GM23338 (cell line): ENCODE measurements around the gene PAPPA. TPM values are rescaled to one million over a fixed set of nuclear protein-coding genes. Genes with fewer than 3 reads are reported as not detected.

Experiments used
- ATAC-seq: fragments of 200-7000 bp; cut with Tn5 transposase; 3 replicates; pipeline ENCODE4 v1.9.1; 2020
- DNase-seq: peaks from one replicate; pipeline ENCODE4 v3.0.0-alpha.2; 2015; ENCODE audit warnings: low spot score
- H2AFZ ChIP-seq: fragments of 200-600 bp; sonication (generic); 2 replicates; pipeline ENCODE4 v1.8.0; 2016; ENCODE audit warnings: antibody characterized with exemption, mild to moderate bottlenecking, moderate library complexity
- H3F3A ChIP-seq: fragments of 200-600 bp; sonication (generic); replicated peaks from 2 replicates; pipeline ENCODE4 v1.8.0; 2017; ENCODE audit warnings: antibody characterized with exemption, mixed run types, low read depth
- H3K27ac ChIP-seq: fragments of 200-600 bp; sonication (generic); 2 replicates; pipeline ENCODE4 v1.6.1; 2016; ENCODE audit warnings: low read depth
- H3K27me3 ChIP-seq: fragments of 200-600 bp; sonication (generic); 2 replicates; pipeline ENCODE4 v1.8.0; 2016; ENCODE audit warnings: mild to moderate bottlenecking, mixed run types, moderate library complexity; ENCODE audit not compliant: insufficient read depth
- H3K36me3 ChIP-seq: fragments of 200-600 bp; sonication (generic); 2 replicates; pipeline ENCODE4 v1.8.0; 2016; ENCODE audit warnings: mild to moderate bottlenecking; ENCODE audit not compliant: insufficient read depth
- H3K4me1 ChIP-seq: fragments of 200-600 bp; sonication (generic); 2 replicates; pipeline ENCODE4 v1.8.0; 2016; ENCODE audit warnings: mild to moderate bottlenecking, moderate library complexity; ENCODE audit not compliant: insufficient read depth
- H3K4me2 ChIP-seq: fragments of 200-600 bp; sonication (generic); 2 replicates; pipeline ENCODE4 v1.7.1; 2017; ENCODE audit warnings: mixed run types
- H3K4me3 ChIP-seq: fragments of 200-600 bp; sonication (generic); 2 replicates; pipeline ENCODE4 v1.6.1; 2016; ENCODE audit warnings: mixed run types
- H3K79me2 ChIP-seq: fragments of 200-600 bp; sonication (generic); replicated peaks from 2 replicates; pipeline ENCODE4 v1.8.0; 2017; ENCODE audit warnings: mild to moderate bottlenecking; ENCODE audit not compliant: insufficient read depth
- H3K9me2 ChIP-seq: fragments of 200-600 bp; sonication (generic); 2 replicates; pipeline ENCODE4 v1.8.0; 2017; ENCODE audit not compliant: insufficient read depth
- H4K20me1 ChIP-seq: fragments of 200-600 bp; sonication (generic); replicated peaks from 2 replicates; pipeline ENCODE4 v1.8.0; 2017; ENCODE audit warnings: mild to moderate bottlenecking; ENCODE audit not compliant: insufficient read depth
- H3K27ac Mint-ChIP-seq: 2 replicates; pipeline ENCODE4 v1.8.0; 2020; ENCODE audit warnings: inconsistent platforms, mild to moderate bottlenecking, moderate library complexity, mixed read lengths
- H3K27me3 Mint-ChIP-seq: 3 replicates; pipeline ENCODE4 v1.8.0; 2022; ENCODE audit warnings: low read depth, mild to moderate bottlenecking, moderate library complexity, mixed read lengths, inconsistent platforms; ENCODE audit not compliant: insufficient read depth, poor library complexity
- H3K36me3 Mint-ChIP-seq: 3 replicates; pipeline ENCODE4 v1.8.0; 2021; ENCODE audit warnings: low read depth, mild to moderate bottlenecking, inconsistent platforms, moderate library complexity, mixed read lengths
- H3K4me1 Mint-ChIP-seq: 3 replicates; pipeline ENCODE4 v1.8.0; 2020; ENCODE audit warnings: mild to moderate bottlenecking, inconsistent platforms, mixed read lengths
- H3K4me3 Mint-ChIP-seq: 3 replicates; pipeline ENCODE4 v1.8.0; 2021; ENCODE audit warnings: moderate library complexity, mild to moderate bottlenecking, inconsistent platforms, mixed read lengths
- H3K9me3 Mint-ChIP-seq: 3 replicates; pipeline ENCODE4 v1.8.0; 2020; ENCODE audit warnings: moderate library complexity, mild to moderate bottlenecking, inconsistent platforms, mixed read lengths
- EZH2 ChIP-seq: fragments of 200-600 bp; sonication (generic); IDR thresholded peaks from one replicate; pipeline ENCODE4 v1.8.0; 2017; ENCODE audit warnings: antibody characterized with exemption, mild to moderate bottlenecking, low read depth; ENCODE audit not compliant: unreplicated experiment
- EZH2phosphoT487 ChIP-seq: fragments of 200-600 bp; sonication (generic); IDR thresholded peaks from one replicate; pipeline ENCODE4 v1.8.1; 2018; ENCODE audit warnings: antibody characterized with exemption; ENCODE audit not compliant: unreplicated experiment
- NANOG ChIP-seq: IDR thresholded peaks from 2 replicates; pipeline ENCODE4 v1.6.1; 2016; ENCODE audit warnings: antibody characterized with exemption, borderline replicate concordance
- POLR2AphosphoS5 ChIP-seq: IDR thresholded peaks from 2 replicates; pipeline ENCODE4 v1.6.1; 2016; ENCODE audit warnings: antibody characterized with exemption, low read depth
- REST ChIP-seq: IDR thresholded peaks from one replicate; pipeline ENCODE4 v1.6.1; 2018; ENCODE audit warnings: antibody characterized with exemption; ENCODE audit not compliant: unreplicated experiment
- STAT1 ChIP-seq: IDR thresholded peaks from one replicate; pipeline ENCODE4 v1.6.1; 2016; ENCODE audit warnings: antibody characterized with exemption; ENCODE audit not compliant: unreplicated experiment
- ZNF114 ChIP-seq: fragments of 250-450 bp; sonication (Bioruptor Pico); IDR thresholded peaks from 2 replicates; pipeline ENCODE4 v1.5.0; 2020; ENCODE audit warnings: mild to moderate bottlenecking, moderate library complexity
- ZNF331 ChIP-seq: fragments of 250-450 bp; sonication (Bioruptor Pico); IDR thresholded peaks from 2 replicates; pipeline ENCODE4 v1.5.0; 2020; ENCODE audit warnings: low read depth, mild to moderate bottlenecking, moderate library complexity
- polyA plus RNA-seq: library from polyadenylated mRNA; unstranded; fragments of >200 nt; fragmentation: Nextera tagmentation; extraction: Ambion mirVana; gene quantifications from 2 replicates; pipeline ENCODE4 v1.2.1, GENCODE V29; 2016
- total RNA-seq: library from RNA; depleted of rRNA; stranded (reverse); fragments of >200 nt; shearing (Covaris generic); gene quantifications from 2 replicates; pipeline ENCODE4 v1.2.3, GENCODE V29; 2014
- TF ChIP-seq, protein P1 (sequence below): fragments of 250-450 bp; sonication (Bioruptor Pico); IDR thresholded peaks from 2 replicates; pipeline ENCODE4 v1.5.0; 2020; ENCODE audit warnings: mild to moderate bottlenecking, moderate library complexity
- TF ChIP-seq, protein P2 (sequence below): IDR thresholded peaks from 2 replicates; pipeline ENCODE4 v1.6.1; 2016; ENCODE audit warnings: antibody characterized with exemption

The PAPPA gene
- total and polyA plus RNA-seq, 2 experiments from 2014 or later = 0.38 to 0.66 TPM

DNA sequence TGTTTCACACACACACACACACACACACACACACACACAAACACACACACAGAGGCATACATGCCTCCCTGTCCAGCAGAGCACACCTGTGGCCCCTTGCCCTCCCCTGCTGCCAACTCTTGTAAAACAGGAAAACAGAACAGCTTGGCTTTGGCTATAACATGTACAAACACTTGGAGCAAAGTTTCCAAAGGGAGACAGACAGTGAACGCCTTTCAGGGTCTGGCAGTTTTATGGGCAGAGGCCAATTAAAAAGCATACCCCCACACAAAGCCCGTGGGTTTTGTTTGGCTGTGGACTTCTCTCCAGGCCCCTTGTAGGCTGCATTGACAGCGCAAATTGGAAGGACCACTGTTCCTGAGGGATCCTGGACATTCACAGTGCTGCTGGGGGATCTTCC, 265.6 kb downstream of the PAPPA start (continued):
- TF ChIP-seq REST = no peak
- no peak for TF ChIP-seq EZH2

DNA sequence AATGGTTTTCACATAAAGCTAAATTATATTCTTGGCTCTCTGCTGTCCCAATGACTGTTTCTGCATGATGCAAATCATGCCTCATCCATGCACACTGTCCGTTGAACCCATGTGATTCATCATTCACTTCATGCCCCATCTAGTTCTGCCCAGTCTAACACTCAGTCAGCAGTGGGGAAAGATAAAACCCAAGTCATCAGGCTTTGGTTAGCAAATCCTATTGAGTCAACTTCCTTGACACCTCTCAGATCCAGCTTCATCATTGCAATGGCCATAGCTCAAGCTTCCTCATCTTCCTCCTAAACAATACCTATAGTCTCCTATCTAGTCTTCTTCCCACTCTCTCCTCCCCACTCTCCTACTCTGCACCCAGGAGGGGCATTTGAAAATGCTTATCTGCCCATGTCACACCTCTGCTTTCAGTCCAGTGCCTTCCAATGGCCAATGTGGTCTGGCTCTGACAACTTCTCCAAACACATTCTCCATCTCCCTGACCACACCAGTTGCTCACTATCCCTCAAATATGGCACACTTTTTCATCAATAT, 267.5 kb downstream of the PAPPA start:
- Histone ChIP-seq H3K79me2 (no peaks in the 10 kb centered on the region), H3K27me3 (no peaks in the 10 kb centered on the region), H2AFZ (no peak overlapping the region), H3K4me1 (no peaks in the 10 kb centered on the region), H3K4me2 (no peak overlapping the region), H3K4me3 (no peak overlapping the region), H3K9me2 (no peaks in the 10 kb centered on the region; the same call in 1 of the 2 replicates), H3F3A (no peaks in the 10 kb centered on the region), H4K20me1 (0 out of 2 replicates have a peak, but pooled peaks cover 3% of the 10 kb centered on the region), H3K36me3 (no peaks in the 10 kb centered on the region), H3K27ac (no peak overlapping the region)
- Mint-ChIP-seq H3K4me1 (no peaks in the 10 kb centered on the region), H3K27me3 (no peaks in the 10 kb centered on the region), H3K27ac (no peak overlapping the region), H3K9me3 (no peaks in the 10 kb centered on the region), H3K36me3 (peaks cover 6% of the 10 kb centered on the region; the same call in 1 of the 3 replicates), H3K4me3 (no peak overlapping the region)
- DNase-seq (no peak), ATAC-seq (no peak)
- TF ChIP-seq EZH2phosphoT487 (no peak), ZNF331 (CRISPR knock-in tag) (no peak), STAT1 (no peak), NANOG (no peak), ZNF114 (no peak), REST (no peak), EZH2 (no peak), POLR2AphosphoS5 (no peak)
- TF ChIP-seq, protein P1, sequence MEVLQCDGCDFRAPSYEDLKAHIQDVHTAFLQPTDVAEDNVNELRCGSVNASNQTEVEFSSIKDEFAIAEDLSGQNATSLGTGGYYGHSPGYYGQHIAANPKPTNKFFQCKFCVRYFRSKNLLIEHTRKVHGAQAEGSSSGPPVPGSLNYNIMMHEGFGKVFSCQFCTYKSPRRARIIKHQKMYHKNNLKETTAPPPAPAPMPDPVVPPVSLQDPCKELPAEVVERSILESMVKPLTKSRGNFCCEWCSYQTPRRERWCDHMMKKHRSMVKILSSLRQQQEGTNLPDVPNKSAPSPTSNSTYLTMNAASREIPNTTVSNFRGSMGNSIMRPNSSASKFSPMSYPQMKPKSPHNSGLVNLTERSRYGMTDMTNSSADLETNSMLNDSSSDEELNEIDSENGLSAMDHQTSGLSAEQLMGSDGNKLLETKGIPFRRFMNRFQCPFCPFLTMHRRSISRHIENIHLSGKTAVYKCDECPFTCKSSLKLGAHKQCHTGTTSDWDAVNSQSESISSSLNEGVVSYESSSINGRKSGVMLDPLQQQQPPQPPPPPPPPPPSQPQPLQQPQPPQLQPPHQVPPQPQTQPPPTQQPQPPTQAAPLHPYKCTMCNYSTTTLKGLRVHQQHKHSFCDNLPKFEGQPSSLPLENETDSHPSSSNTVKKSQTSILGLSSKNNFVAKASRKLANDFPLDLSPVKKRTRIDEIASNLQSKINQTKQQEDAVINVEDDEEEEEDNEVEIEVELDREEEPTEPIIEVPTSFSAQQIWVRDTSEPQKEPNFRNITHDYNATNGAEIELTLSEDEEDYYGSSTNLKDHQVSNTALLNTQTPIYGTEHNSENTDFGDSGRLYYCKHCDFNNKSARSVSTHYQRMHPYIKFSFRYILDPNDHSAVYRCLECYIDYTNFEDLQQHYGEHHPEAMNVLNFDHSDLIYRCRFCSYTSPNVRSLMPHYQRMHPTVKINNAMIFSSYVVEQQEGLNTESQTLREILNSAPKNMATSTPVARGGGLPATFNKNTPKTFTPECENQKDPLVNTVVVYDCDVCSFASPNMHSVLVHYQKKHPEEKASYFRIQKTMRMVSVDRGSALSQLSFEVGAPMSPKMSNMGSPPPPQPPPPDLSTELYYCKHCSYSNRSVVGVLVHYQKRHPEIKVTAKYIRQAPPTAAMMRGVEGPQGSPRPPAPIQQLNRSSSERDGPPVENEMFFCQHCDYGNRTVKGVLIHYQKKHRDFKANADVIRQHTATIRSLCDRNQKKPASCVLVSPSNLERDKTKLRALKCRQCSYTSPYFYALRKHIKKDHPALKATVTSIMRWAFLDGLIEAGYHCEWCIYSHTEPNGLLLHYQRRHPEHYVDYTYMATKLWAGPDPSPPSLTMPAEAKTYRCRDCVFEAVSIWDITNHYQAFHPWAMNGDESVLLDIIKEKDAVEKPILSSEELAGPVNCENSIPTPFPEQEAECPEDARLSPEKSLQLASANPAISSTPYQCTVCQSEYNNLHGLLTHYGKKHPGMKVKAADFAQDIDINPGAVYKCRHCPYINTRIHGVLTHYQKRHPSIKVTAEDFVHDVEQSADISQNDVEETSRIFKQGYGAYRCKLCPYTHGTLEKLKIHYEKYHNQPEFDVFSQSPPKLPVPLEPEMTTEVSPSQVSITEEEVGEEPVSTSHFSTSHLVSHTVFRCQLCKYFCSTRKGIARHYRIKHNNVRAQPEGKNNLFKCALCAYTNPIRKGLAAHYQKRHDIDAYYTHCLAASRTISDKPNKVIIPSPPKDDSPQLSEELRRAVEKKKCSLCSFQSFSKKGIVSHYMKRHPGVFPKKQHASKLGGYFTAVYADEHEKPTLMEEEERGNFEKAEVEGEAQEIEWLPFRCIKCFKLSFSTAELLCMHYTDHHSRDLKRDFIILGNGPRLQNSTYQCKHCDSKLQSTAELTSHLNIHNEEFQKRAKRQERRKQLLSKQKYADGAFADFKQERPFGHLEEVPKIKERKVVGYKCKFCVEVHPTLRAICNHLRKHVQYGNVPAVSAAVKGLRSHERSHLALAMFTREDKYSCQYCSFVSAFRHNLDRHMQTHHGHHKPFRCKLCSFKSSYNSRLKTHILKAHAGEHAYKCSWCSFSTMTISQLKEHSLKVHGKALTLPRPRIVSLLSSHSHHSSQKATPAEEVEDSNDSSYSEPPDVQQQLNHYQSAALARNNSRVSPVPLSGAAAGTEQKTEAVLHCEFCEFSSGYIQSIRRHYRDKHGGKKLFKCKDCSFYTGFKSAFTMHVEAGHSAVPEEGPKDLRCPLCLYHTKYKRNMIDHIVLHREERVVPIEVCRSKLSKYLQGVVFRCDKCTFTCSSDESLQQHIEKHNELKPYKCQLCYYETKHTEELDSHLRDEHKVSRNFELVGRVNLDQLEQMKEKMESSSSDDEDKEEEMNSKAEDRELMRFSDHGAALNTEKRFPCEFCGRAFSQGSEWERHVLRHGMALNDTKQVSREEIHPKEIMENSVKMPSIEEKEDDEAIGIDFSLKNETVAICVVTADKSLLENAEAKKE (CRISPR knock-in tag) = no peak
- TF ChIP-seq, protein P2, sequence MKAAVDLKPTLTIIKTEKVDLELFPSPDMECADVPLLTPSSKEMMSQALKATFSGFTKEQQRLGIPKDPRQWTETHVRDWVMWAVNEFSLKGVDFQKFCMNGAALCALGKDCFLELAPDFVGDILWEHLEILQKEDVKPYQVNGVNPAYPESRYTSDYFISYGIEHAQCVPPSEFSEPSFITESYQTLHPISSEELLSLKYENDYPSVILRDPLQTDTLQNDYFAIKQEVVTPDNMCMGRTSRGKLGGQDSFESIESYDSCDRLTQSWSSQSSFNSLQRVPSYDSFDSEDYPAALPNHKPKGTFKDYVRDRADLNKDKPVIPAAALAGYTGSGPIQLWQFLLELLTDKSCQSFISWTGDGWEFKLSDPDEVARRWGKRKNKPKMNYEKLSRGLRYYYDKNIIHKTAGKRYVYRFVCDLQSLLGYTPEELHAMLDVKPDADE = no peak
